Mesothelial cell of epicardium (in vitro differentiated cells): ENCODE measurements around the gene PLCD4. TPM values are rescaled to one million over a fixed set of nuclear protein-coding genes. Genes with fewer than 3 reads are reported as not detected.
A peak's percentile ranks its signal among the peaks of the same experiment; 100 is the strongest.

ENCODE experiments used
- DNase-seq, 2 experiments: peaks; one replicate each; pipeline ENCODE4 v3.0.0; 2021; ENCODE audit warnings: low spot score in 2 of 2; ENCODE audit not compliant: unreplicated experiment in 2 of 2
- H3K27ac Mint-ChIP-seq: 2 replicates; pipeline ENCODE4 v1.8.0; 2021; ENCODE audit warnings: mixed read lengths
- H3K27me3 Mint-ChIP-seq: 2 replicates; pipeline ENCODE4 v1.8.0; 2021; ENCODE audit warnings: low read depth, mixed read lengths
- H3K36me3 Mint-ChIP-seq: 2 replicates; pipeline ENCODE4 v1.8.0; 2021; ENCODE audit warnings: mixed read lengths
- H3K4me1 Mint-ChIP-seq: 2 replicates; pipeline ENCODE4 v1.8.0; 2021; ENCODE audit warnings: mixed read lengths
- H3K4me3 Mint-ChIP-seq: 2 replicates; pipeline ENCODE4 v1.8.0; 2021; ENCODE audit warnings: mild to moderate bottlenecking, moderate library complexity, mixed read lengths
- H3K9me3 Mint-ChIP-seq: 2 replicates; pipeline ENCODE4 v1.8.0; 2021; ENCODE audit warnings: mixed read lengths
- total RNA-seq: library from RNA; stranded (reverse); gene quantifications from 3 replicates; pipeline ENCODE4 v1.2.1, GENCODE V29; 2021
- TF ChIP-seq, protein P1 (sequence below): fragments of 200-600 bp; sonication (generic); IDR thresholded peaks from one replicate; pipeline ENCODE4 v1.5.0; 2021; ENCODE audit warnings: antibody characterized with exemption; ENCODE audit not compliant: unreplicated experiment

PLCD4 gene
- total RNA-seq, 1 donor from 2014 or later: 1.5 TPM

DNA sequence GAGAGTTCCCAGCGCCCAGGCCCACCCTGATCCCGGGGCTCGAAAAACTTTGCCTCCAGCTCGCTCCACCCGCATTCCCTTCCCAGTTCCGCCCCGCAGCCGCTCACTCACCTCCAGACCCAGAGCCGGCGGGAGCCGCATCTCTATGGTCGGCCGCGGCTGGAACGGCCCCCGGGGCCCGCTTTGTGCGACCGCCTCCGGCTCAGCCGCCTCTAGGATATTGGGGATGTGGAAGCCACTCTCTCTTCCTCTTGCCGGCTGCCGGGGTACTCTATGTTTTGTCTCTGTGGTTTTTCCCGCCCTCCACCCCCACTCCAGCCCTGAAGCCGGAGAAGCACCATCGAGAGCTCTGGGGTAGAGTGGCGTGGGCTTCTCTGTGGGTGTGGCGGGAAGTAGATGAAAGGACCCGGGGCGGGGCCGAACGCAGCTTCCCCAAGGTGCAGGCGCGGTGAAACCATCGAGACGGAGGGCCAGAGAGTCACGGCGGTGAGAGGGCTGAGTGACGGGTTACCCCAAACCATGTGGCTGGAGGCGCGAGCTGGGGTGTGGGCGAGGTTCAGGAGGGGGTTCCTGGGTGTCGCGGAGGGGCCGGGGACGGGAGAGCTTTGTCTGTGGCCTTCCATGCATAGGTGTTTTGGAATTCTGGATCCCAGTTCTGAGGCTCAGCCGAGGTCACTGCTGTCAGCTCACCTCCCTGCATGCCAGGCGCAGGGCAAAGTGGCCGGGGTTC, 51.7 kb downstream of the PLCD4 start, which contains the start of the genes BCS1L and ZNF142:
Gene BCS1L (plus strand): TSS at position 426 of the 730 bp plus-strand sequence. CDS start 1,305 bp downstream, outside the sequence.
Gene ZNF142 (minus strand): TSS at position 366 of the 730 bp plus-strand sequence. CDS start 3,194 bp downstream, outside the sequence.
- Mint-ChIP-seq H3K9me3 (no peaks in the 10 kb centered on the region), H3K4me1 (peaks cover 17% of the 10 kb centered on the region), H3K27ac (peak within 1 kb of the TSS; percentile 91), H3K36me3 (peaks cover 6% of the 10 kb centered on the region), H3K4me3 (peak within 1 kb of the TSS; percentile 95), H3K27me3 (no peaks in the 10 kb centered on the region)
- TF ChIP-seq, protein P1, sequence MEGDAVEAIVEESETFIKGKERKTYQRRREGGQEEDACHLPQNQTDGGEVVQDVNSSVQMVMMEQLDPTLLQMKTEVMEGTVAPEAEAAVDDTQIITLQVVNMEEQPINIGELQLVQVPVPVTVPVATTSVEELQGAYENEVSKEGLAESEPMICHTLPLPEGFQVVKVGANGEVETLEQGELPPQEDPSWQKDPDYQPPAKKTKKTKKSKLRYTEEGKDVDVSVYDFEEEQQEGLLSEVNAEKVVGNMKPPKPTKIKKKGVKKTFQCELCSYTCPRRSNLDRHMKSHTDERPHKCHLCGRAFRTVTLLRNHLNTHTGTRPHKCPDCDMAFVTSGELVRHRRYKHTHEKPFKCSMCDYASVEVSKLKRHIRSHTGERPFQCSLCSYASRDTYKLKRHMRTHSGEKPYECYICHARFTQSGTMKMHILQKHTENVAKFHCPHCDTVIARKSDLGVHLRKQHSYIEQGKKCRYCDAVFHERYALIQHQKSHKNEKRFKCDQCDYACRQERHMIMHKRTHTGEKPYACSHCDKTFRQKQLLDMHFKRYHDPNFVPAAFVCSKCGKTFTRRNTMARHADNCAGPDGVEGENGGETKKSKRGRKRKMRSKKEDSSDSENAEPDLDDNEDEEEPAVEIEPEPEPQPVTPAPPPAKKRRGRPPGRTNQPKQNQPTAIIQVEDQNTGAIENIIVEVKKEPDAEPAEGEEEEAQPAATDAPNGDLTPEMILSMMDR: no peak
- peak; percentile 65 to 82 for DNase-seq

- TF ChIP-seq, protein P1: no peak
- Mint-ChIP-seq H3K9me3 (no peaks in the 10 kb centered on the region), H3K4me3 (peak overlapping the region; percentile 95), H3K27me3 (no peaks in the 10 kb centered on the region), H3K27ac (peak overlapping the region; percentile 91), H3K36me3 (peaks cover 6% of the 10 kb centered on the region), H3K4me1 (peaks cover 17% of the 10 kb centered on the region)
- no peak for DNase-seq
These were observed 52.3 kb downstream of the PLCD4 start for GRCh38 chr2:218659988-218660358.

GRCh38 chr2:218662377-218662776, 54.7 kb downstream of the PLCD4 start:
- TF ChIP-seq, protein P1: no peak
- peaks cover 17% of the 10 kb centered on the region for H3K4me1 Mint-ChIP-seq
- H3K4me3 Mint-ChIP-seq: no peak overlapping the region
- H3K9me3 Mint-ChIP-seq: no peaks in the 10 kb centered on the region
- H3K36me3 Mint-ChIP-seq: peaks cover 12% of the 10 kb centered on the region
- no peaks in the 10 kb centered on the region for H3K27me3 Mint-ChIP-seq
- DNase-seq: no peak
- H3K27ac Mint-ChIP-seq: no peak overlapping the region

DNA sequence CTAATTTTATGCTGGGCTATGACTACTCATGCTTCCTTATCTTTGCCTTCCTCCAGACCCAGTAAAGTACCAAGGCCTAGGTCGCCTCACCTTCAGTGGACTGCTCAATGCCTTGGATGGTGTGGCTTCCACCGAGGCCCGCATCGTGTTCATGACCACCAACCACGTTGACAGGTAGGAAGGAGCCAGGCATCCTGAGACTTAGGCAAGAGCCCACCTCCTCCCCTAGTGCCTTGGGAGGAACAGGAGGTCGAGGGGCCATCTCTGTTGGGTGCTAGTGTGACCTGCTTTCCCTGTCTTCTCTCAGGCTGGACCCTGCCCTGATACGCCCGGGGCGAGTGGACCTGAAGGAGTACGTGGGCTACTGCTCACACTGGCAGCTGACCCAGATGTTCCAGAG, 55.1 kb downstream of the PLCD4 start:
- Mint-ChIP-seq H3K27ac (no peak overlapping the region), H3K9me3 (no peaks in the 10 kb centered on the region), H3K36me3 (peaks cover 14% of the 10 kb centered on the region), H3K4me3 (no peak overlapping the region), H3K27me3 (no peaks in the 10 kb centered on the region), H3K4me1 (peaks cover 17% of the 10 kb centered on the region)
- TF ChIP-seq, protein P1: no peak
- DNase-seq: no peak

DNA sequence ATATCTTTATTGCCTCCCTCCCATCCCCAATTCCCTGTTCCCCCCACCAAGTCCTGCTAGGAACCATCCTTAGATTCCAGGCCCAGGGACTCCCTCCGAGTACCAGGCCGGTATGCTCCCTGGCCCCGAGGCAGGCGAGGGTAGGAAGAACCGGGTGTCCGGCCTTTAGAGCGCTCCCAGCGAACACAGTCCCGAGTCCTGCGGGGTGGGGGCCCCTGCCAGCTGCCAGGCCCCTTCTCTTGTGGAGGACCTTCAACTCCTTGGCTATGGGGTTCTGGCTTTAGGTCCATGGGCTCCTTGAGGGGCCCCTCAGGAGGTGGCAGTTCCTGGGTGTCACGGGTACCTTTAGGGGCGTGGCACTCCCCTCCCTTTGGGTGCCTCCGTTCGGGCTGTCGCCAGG, 56.2 kb downstream of the PLCD4 start:
- no peak overlapping the region for H3K4me3 Mint-ChIP-seq
- no peak overlapping the region for H3K27ac Mint-ChIP-seq
- H3K27me3 Mint-ChIP-seq: no peaks in the 10 kb centered on the region
- DNase-seq: no peak
- peaks cover 12% of the 10 kb centered on the region for H3K4me1 Mint-ChIP-seq
- H3K9me3 Mint-ChIP-seq: no peaks in the 10 kb centered on the region
- TF ChIP-seq, protein P1: no peak
- peaks cover 16% of the 10 kb centered on the region for H3K36me3 Mint-ChIP-seq
